Stimulated activated CD4-positive, alpha-beta T cell treated with anti-CD3 and anti-CD28 coated beads, Interleukin-1b, Interleukin-23, amount 100 ng/mL, for 1 hour (primary cell): ENCODE results near the gene SORBS2.

ENCODE experiments used
- DNase-seq, 2 donors: peaks; one replicate each; pipeline ENCODE4 v3.0.0-alpha.2; 2020; ENCODE audit warnings: low read depth in 2 of 2

Gene SORBS2

DNA sequence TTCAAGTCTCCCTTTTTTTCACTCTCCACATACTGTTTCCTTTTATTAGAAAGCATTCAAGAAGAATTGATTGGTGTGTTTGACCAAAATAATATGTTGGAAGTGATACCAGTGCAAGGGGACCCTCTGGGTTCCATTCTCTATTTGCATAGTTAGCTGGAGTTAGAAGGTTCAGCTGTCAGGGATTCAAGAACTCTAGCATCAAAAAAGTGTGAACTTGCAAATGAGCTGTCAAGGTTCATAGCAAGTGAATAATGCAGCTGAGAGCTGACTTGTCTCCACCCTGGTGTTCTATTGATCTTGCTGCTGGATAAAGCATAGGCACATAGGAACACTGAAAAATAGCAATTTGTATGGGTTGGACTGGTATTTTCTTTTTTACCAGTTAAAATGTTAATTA lies 73.2 kb downstream of the SORBS2 start:
- no peak for DNase-seq

DNA sequence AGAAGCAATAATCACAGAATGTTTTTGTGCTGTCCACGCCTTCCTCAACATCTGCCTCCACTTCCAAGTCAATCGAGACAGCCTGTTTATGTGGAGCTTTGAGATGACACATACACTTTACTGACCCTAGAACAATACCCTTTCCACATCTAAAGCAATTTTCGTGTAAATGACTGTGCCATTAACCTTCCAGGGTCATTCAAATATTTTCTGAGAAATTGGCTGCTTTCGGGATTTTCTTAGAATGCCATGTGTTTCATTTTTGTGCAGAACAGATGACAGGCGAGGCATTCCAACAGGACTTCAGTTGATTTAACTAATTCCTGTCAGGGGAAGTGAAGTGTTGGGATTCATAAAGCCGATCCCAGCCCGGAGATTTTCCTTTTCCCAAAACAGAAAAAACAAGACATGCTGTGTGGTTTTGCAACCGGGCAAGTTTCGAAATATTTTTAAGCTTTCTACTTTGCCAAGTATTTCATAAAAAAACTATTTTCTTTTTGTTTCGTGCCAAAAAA lies 73.9 kb downstream of the SORBS2 start:
- no peak for DNase-seq

DNA sequence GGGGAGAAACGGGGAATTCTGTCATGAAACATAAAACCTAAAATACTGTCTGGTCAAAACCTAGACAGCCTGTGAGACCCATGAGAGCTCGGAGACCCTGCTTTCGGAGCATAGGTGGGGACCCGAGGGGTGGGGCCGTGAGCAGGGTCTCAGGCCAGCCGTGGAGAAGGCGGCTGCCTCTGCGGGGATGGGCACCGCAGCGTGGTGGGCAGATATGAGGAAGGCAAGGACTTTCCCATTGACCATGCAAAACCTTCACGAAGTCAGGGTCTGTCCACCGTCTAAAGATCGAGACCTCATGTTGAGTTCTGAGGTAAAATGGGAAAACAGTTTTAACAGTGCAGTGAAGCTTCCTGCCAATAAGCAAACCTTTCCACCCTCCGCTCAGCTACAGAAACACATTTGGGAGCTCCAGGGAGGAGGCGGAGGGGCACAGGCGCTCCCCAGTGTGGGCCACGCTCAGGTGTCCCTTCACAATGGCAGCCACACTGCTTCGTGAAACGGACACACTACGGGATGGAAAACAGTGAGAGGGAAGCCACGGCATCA lies 74.4 kb downstream of the SORBS2 start:
- DNase-seq, result no peak

DNA sequence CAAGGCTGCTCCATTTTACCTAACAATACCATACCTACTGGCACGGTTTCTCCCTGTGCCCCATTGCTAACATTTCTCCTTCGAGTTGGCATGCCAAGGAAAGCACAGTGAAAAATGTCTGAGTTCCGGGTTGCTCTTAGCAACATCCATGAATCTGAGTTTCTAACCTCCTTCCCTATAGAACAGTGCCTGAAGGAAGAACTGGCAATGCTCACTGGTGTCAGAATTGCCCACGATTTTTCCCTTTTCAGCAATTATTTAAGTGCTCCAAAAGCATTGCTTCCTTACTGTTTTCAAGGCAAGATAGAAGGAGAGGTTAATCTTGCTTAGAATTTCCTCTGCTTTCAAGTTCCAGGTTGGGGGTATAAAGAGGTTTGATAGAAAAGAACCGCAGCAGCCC lies 75.1 kb downstream of the SORBS2 start:
- no peak for DNase-seq

DNA sequence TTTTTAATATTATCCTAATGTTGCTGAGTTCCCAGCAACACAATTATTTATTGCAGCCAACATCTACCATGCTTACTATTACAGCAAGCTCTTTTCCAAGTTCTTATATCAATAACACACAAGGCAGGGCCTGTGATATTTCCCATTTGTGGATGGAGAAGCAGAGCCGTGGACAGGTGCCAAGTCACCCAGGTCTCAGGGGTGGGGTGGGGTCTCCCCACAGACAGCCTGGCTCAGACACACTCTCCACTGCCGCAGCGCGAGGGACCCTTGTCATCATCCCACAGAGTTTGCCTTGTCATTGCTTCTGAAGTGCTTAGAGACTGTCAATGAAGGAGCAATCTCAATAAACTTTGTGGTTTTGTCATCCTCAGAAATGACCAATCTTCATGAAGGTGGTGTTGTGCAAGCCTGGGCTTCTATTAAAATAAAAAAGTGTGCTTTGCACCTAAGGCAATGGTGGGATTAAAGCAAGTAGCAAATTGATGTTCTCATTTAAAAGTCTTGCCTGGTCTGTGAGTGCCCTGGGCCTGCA lies 76.1 kb downstream of the SORBS2 start:
- DNase-seq, result no peak

DNA sequence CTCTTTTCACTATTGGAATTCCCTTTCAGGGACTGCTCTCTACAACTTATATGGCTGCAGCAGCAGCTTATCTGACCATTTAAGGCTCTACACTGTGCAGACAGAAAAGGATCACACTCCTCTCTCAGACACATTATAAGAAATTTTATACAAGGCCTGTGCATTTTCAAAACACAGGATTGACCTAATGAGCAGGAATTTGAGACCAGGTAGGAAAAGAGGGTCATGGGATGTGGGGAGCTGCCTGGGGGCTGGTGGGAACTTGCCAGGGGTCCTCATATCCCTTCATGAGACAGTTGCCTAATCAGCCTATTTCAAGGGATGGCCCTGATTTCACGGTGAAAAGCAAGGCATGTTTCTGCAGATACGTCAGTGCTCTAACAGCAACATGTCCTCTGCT lies 77.1 kb downstream of the SORBS2 start:
- DNase-seq, result no peak

DNA sequence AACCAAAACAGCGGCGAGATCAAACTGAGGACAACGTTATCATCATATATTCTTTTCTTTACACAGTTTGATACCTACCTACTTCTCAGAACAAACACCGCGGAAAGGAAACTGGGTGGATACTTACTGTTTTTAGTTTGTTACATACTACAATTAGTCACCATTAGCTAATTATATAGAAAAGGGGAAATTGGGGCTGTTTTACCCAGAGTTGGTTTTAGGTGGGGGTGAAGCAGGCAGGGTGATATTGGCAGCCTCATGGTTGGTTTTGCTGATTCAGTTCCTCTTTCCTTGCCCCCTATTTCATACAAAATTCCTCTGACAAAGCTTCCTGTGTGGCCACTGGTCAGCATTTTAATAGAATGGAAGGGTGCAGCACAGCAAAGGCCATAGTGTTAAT lies 77.8 kb downstream of the SORBS2 start:
- no peak for DNase-seq

DNA sequence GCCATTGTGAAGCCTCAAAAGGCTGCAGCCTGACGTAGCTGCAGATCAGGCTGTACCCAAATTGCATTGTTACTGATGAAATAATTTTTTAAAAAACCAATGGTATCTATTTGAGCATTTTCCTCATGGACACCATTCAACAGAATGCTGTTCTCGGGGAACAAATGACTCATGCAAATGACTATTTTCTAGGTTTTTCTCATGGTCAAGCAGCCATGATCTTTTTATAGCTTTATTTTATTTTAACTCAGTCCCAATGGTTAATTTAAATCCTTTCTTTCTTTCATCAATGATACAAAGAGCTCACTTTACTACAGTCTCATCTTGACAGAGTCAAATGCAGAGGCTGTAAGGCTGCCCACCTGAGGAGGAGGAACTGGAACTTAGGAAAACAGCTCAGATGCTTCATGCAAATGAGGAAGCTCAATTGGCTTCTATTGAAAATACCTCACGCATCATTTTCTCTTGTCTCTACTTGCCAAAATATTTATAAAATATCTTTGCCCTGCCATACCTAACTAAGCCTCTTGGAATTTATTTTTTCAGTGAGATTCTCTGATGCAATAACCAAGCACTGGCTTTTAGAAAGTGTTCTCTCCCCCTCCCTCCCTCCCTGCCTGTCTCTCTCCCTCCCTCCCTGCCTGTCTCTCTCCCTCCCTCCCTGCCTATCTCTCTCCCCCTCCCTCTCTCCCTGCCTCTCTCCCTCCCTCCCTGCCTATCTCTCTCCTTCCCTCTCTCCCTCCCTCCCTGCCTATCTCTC lies 81.0 kb downstream of the SORBS2 start:
- DNase-seq, result no peak

DNA sequence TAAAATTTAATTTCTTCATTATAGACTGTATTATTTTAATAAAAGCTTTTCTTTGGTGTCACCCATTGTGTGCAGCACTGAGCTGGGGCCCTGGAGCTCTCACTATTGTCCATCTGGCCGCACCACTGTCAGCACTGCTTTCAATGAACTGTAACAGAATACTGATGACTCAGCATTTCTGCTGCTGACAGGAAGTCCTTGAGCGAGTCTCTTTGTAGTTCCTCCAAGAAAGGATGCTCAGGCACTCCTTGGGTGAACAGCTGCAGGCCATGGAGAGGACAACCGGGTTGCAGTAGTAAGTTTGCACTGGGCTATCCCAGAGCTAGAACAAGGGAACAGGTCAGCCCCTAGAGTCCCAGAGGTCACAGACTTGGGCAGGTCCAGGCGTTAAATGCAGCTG lies 81.6 kb downstream of the SORBS2 start:
- DNase-seq, result no peak

DNA sequence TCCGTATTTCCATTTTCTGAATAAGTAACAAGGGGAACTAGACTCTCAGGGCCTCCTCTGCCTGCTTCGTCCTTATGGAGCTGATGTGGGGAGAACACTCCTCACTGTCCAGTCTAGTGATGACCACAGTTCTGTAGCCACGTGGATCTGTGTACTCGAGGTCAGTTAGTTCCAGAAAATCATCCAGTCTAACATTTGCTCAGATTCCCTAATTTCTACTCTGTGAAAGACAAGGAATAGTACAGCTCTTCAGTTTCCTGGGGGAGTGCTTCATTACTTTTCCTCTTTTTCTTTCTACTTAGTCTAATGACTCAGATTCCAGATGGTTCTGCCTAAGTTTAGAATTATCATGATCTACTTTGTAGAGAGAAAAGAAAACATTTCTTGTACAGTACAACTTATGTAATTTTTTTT lies 82.6 kb downstream of the SORBS2 start:
- DNase-seq, result no peak

DNA sequence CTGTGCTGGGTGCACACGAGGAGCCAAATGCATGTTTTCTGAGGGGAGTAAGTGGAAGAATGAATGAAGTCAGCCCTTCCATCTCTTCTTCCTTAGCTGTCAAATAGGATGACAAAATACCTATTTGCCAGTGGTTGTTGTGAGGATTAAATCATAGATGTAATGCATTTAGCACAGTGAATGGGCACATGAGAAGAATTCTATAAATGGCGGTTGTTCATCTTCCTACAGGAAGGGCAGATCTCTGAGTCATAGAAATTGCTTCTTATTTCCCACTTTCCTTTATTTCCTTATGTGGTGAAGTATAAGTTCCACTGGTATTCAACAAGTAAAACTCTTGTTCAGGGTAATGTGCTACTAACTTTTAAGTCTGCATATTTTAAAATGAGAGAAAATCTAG lies 83.1 kb downstream of the SORBS2 start:
- DNase-seq, result no peak

DNA sequence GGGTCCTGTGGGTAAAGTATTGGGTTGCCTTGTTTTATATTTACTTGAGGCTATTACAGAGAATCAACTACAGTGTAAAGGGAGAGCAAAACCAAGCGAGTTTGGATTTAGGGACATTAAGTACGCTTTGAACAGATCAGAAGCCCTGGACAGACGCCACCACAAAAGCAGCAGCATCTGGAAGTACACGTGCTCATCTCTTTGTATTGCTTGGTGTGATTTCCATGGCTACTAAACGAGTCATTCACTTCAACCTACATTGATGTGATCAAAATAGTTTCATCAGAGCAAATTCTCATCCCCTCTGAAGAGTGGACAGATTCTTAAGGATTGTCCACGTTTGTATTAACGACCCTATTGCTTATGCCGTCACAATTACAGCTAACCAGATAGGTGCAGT lies 85.1 kb downstream of the SORBS2 start:
- DNase-seq, result no peak

DNA sequence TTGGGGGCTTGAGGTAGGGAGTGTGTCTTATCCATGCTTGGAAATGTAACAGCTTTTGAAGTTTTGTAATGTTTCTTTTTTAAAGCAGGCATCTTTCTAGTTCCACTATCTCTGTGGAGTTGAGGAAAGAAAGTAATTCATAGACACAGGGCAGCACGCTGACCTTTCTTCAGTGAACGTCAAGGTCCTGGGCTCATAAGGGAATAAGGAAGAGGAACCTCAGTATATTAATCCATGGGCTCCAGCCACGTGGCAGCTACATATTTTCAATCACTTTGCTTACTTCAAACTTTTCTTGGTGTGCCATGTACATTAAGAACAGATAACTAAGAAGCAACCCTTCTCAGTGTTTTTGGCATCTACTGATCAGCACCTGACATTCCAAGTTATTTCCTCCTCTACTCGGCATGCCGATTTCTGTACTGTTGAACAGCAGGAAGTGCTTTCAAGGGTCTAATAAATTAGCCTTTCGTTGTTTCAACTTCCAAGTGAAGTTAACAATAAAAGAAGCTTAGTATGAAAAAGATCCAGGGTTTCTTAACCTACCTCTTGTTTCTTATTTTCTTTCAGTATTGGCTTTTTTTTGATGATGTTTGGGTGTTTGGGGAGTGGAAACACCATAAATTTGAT lies 88.2 kb downstream of the SORBS2 start:
- no peak for DNase-seq

DNA sequence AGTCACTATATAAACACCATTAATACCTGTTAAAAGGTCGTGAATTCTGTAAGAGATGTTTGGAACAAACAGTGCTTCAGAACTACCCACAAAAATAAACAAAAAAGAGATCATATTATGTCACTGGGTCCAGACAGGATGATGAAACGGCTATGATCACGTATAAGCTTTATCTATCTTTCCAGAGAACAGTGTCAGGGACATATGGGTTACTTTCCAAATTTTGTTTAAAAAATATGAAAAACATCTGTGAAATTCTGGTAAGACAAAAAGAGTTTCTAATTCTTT lies 90.0 kb downstream of the SORBS2 start:
- no peak for DNase-seq

DNA sequence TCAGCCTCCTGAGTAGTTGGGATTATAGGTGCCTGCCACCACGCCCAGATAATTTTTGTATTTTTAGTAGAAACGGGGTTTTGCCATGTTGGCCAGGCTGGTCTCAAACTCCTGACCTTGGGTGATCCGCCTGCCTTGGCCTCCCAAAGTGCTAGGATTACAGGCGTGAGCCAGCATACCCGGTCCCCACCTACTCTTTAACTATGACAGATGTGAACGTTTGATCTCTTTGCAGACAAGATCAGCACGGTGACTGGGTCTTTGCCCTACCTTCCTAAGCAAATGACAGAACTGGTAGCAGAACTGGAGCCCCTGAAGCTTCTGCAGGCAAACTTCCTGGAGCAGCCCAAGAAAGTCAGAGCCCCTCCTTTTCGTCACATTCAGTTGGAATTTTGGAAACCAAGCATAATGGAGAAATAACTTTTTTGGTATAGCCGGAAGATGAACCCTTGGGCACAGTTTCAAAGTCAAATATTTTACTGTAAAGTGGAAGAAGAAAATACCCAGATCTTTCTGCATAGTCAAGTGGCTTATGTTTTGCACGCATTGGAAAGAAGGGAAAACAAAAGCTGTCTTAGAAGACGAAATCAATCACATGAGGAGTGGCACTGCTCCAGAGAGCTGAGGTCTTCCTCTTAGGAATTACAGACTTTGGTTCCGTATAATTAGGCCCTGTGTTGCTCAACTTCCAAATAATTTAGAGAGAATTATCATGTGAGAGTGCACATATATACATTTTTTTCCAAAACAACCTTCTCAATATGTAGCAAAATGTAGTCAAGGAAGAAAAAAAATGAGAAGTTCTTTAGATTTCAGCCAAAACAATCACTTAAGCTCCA lies 90.6 kb downstream of the SORBS2 start:
- no peak for DNase-seq

DNA sequence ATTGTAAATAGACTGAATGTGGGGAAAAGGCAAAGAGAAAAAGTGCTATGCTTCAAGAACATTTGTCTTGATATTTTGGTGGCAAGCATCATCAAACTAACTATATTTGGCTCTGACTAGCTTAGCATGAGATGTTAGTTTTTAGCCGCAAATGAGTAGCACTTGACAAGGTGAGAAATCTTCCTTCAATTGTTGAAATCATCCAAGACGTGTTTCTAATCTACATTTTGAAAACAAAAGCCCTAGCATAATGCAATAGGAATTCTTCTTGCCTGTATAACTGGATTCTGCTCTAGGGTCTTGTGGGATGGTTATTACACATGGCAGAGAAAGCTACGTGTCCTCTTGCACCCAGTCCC lies 92.5 kb downstream of the SORBS2 start:
- no peak for DNase-seq

DNA sequence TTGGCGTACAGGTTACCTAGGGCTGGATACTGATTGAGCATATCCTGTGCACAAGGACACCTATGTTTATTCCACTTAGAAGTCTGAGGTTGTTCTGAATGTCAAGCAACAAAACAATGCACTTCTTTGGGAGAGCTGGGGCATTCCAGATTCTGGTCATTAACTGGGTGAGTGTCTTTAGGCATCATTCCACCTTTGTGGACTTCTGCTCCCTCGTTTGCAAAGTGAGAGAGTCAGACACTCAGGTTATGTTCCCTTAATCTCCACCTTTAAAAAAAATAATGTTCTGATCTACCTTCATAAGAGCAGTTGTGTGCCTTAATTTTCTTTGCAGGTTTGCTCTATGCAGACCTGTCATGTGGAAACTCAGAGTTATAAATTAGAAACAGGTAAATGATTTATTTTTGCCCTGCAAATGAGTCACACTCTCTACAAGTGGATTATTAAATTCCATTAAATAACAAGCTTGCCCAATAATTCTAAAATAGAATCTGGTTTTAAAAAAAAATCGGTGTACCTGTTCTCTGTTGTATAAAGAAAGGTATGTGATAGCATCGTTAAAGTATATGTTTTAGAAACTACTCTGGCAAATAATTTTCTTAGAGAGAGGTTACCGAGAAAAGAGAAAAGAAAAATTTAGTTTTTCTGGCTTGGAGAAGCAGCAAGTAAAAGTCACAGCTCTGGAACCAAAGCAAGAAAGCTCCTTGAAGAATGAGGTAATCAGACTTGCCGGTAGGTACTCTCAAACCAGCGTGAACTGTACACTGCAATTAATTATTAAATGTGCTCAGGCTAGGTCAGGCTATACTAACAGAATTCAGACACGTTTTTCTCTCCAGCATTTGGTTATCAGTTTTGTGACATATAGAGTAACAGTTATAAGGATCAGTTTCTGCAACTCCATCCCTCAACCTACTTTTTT lies 93.2 kb downstream of the SORBS2 start:
- DNase-seq, result no peak

DNA sequence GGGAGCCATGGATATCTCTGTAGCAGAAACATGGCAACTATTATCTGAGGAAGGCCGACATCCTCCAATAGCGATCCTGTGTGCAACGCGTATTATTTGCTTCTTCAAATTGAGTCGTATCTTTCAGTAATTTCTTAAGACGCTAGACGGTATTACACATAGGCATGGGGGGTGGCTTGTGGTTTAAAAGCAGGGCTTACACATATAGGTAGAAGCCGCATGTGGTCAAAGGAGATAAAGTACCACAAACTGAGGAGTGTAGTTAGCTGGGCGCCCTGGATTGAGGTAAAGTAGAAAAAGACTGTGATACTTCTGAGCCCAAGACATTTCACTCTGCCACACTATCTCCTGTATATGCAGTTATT lies 94.6 kb downstream of the SORBS2 start:
- DNase-seq, result no peak

DNA sequence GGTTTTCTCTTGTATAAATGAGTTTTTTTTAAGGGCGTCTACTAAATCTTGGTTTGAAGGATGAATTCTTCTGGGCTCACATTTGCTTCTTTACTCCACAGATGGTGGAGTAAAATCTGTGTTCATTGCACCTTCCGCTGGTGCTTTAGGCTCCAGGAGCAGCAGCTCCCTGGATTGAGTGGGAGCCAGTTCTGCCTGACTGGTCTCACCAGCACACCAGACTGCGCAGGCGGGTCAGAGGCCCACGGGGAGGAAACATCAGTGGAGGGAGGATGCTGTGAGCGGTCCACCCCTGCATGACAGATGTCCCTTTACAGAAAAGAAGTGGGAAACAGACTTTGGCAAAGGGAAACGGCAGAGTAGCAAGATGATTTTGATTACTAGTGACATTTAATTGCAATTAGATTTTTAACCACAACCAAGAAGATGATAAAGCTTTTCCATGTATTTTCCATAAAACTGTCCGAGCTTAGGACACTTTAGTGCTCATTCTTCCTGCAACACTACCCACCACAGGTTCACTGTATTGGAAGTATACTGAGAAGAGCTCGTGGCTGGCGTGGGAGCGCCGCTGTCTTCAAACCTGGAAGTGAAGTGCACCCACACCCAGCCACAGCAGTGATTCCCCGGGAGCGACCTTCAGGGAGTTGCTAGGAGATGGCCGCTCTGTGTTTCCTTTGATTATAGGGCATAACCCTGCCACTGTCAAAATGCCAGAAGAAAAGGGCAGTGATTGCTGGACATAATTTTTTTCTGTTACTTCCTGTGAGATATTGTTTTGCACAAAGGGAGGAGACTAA lies 95.2 kb downstream of the SORBS2 start:
- DNase-seq, result no peak

DNA sequence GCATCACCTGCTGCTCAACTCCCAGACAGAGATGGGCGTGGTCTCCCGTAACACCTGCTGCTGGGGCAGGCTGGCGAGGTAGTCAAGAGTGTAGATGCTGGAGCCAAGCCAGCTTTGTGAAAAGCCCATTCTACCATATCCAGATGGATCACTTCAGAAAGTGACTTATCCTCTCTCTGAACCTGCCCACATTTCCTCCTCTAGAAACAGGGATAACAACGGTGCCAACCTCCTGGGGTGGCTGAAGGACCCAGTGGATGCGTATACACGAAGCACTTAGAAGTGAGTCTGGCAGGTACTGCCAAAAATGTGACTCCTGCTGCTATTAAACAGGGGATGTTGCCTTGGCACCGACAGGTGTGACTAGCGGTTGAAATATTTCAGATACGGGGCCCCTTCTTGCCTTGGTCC lies 95.8 kb downstream of the SORBS2 start:
- no peak for DNase-seq
